ENCODE data around the gene VMP1. TPM values are rescaled to one million over a fixed set of nuclear protein-coding genes. Genes with fewer than 3 reads are reported as not detected.

The VMP1 gene
- total and polyA plus RNA-seq, 4 donors = 92.5 to 249 (median 157) TPM

DNA sequence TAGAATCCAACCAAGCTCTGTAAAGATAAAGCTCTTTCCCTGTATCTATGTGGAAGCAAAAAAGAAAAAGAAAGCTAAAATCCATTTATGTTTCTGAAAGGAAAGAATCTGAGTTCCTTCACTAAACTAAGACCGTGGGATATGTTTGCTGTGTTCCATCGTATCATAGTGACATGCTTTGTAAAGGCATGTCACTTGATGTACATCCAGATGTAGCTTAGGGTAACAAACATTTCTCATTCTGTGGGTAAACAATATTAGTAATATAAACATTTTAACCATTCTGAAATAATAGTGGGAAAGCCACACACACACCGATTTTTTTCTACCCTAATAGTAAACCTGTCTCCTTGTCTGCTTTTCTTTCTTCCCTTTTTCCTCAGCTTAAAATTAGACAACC lies 107.2 kb downstream of the VMP1 start:
- H3K9me3 ChIP-seq (ENCODE audit: control insufficient read depth in 4 of 4, insufficient read depth in 3 of 4, low read length in 3 of 4) = no peaks in the 10 kb centered on the region
- H3K36me3 ChIP-seq (ENCODE audit: control insufficient read depth in 4 of 4, insufficient read depth in 4 of 4, low read length in 4 of 4) = peaks cover 0 to 17% (median 3%) of the 10 kb centered on the region in 4 donors
- H3K27ac ChIP-seq (ENCODE audit: low read depth in 1 of 2, low read length in 1 of 2) = no peak overlapping the region
- no peak for DNase-seq
- TF ChIP-seq CTCF (IDR thresholded peaks at IDR 0.05; ENCODE audit: control extremely low read depth, extremely low read depth) = no peak
- WGBS, 2 donors = 66 to 81% methylated on average over 3 of the region's 3 CpGs
- H3K4me1 ChIP-seq (ENCODE audit: control insufficient read depth in 5 of 5, insufficient read depth in 5 of 5, low read length in 5 of 5) = no peaks in the 10 kb centered on the region
- no peaks in the 10 kb centered on the region for H3K27me3 ChIP-seq (ENCODE audit: control insufficient read depth in 3 of 3, insufficient read depth in 3 of 3, low read length in 2 of 3)
- no peak for ATAC-seq (ENCODE audit: insufficient read depth, low FRiP score)
- no peak overlapping the region for H3K9ac ChIP-seq (ENCODE audit: insufficient read depth in 1 of 2, low read length in 2 of 2)
- no peak overlapping the region for H3K4me3 ChIP-seq

GRCh38 chr17:59815965-59816364 lies 108.5 kb downstream of the VMP1 start:
- TF ChIP-seq CTCF (IDR thresholded peaks at IDR 0.05; ENCODE audit: control extremely low read depth, extremely low read depth) = no peak
- peak in 2 of 3 donors; percentile 31 to 68 for DNase-seq
- 74 to 78% methylated on average over 1 of the region's 1 CpG for WGBS, 2 donors
- H3K4me1 ChIP-seq (ENCODE audit: control insufficient read depth in 5 of 5, insufficient read depth in 5 of 5, low read length in 5 of 5) = no peaks in the 10 kb centered on the region
- H3K27me3 ChIP-seq (ENCODE audit: control insufficient read depth in 3 of 3, insufficient read depth in 3 of 3, low read length in 2 of 3) = no peaks in the 10 kb centered on the region
- no peak overlapping the region for H3K9ac ChIP-seq (ENCODE audit: insufficient read depth in 1 of 2, low read length in 2 of 2)
- H3K27ac ChIP-seq (ENCODE audit: low read depth in 1 of 2, low read length in 1 of 2) = no peak overlapping the region
- H3K4me3 ChIP-seq = no peak overlapping the region
- H3K36me3 ChIP-seq (ENCODE audit: control insufficient read depth in 4 of 4, insufficient read depth in 4 of 4, low read length in 4 of 4) = peaks cover 0 to 13% (median 3%) of the 10 kb centered on the region in 4 donors
- no peak for ATAC-seq (ENCODE audit: insufficient read depth, low FRiP score)
- no peaks in the 10 kb centered on the region for H3K9me3 ChIP-seq (ENCODE audit: control insufficient read depth in 4 of 4, insufficient read depth in 3 of 4, low read length in 3 of 4)

DNA sequence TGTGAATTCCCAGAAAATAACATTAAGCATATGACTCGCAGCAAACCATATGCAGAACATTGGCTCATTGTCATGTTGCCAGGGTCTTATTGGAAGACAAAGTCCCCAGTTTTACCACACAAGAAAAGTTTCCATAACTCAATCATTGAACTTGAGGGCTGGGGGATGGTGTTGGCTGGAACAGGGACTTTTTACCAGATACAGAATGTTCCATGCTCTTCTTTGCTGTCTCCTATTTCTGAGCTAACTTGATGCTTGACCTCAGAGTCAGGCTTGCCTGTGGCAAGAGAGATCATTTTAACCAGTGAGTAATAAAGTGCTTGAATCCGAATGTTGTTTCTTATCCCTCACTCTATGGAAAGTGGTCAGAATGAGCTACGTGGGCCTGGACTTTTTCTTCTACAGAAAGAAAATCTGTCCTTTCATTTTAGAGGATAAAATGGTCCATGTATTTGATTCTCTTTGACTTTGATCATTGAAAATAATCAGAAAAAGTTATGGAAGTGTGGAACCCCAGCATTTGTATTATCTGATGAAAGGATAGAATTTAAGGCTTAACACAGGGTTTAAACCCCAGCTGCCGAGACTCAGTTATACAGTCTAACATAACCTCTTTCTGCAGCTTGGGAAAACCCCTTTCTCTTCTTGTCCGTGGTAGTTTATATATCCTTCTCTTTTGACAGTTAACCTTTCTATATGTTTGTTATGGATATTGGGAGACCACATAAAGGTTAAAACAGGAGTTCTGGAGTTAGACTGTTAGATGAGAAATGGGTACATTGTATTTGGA lies 118.3 kb downstream of the VMP1 start:
- Histone ChIP-seq H3K36me3 (ENCODE audit: control insufficient read depth in 4 of 4, insufficient read depth in 4 of 4, low read length in 4 of 4) (peaks cover 0 to 4% (median 0%) of the 10 kb centered on the region in 4 donors), H3K9ac (ENCODE audit: insufficient read depth in 1 of 2, low read length in 2 of 2) (no peak overlapping the region), H3K4me1 (ENCODE audit: control insufficient read depth in 5 of 5, insufficient read depth in 5 of 5, low read length in 5 of 5) (peaks cover 0 to 32% (median 13%) of the 10 kb centered on the region in 5 donors), H3K9me3 (ENCODE audit: control insufficient read depth in 4 of 4, insufficient read depth in 3 of 4, low read length in 3 of 4) (no peaks in the 10 kb centered on the region), H3K27me3 (ENCODE audit: control insufficient read depth in 3 of 3, insufficient read depth in 3 of 3, low read length in 2 of 3) (no peaks in the 10 kb centered on the region), H3K4me3 (no peak overlapping the region), H3K27ac (ENCODE audit: low read depth in 1 of 2, low read length in 1 of 2) (peak overlapping the region in 1 of 2 donors; percentile 64)
- ATAC-seq (ENCODE audit: insufficient read depth, low FRiP score) = no peak
- WGBS, 2 donors = 67 to 73% methylated on average over 5 of the region's 5 CpGs
- DNase-seq = peak in 2 of 3 donors; percentile 55 to 72
- no peak for TF ChIP-seq CTCF (IDR thresholded peaks at IDR 0.05; ENCODE audit: control extremely low read depth, extremely low read depth)

Measured in lung (tissue), 12 donors.